Measurements from ENCODE around the gene FARP1.

Gene FARP1

DNA sequence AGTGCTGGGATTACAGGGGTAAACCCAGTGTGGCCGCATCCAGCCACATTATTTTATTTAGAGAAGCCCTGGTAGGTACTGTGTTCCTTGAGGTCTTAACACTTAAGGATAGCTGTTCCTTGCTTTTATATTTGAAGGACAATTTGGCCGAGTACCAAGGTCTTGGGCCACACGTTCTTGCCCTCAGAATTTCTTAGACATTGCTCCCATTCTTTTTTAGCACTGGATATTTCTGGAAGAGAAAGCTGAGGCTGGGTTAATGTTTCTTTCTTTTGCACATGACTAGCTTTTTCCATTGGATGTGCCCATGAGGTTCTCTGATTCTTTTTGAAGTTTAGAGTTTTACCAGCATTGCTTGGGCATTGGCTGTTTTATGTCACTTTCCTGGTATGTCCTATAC, 39.7 kb downstream of the FARP1 start:
- Histone ChIP-seq H3K4me3 (ENCODE audit: low read depth in 1 of 2, low read length in 1 of 2) (no peak overlapping the region), H3K36me3 (no peaks in the 10 kb centered on the region)

DNA sequence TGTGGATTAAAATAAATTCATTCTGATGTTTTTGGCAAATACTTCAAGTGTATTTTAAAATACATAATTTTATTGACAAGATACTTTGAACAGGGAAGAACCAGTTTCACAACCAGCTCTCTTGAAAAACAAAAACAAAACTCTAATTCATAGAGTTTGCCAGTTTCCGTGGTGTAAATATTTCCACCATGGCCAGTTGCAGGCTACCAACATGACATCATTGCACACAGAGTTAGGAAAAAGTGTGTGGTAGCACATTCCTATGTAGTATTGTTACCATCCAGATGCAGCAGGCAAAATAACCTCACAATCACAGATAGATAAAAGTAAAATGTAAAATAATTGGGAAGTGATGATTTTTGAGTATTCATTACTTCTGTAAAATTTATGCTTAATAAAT, 41.9 kb downstream of the FARP1 start:
- Histone ChIP-seq H3K9me3 (no peaks in the 10 kb centered on the region), H3K4me1 (ENCODE audit: control insufficient read depth in 1 of 2, insufficient read depth in 1 of 2, low read depth in 1 of 2, low read length in 1 of 2) (no peaks in the 10 kb centered on the region), H3K27me3 (no peaks in the 10 kb centered on the region), H3K36me3 (no peaks in the 10 kb centered on the region), H3K27ac (no peak overlapping the region), H3K4me3 (ENCODE audit: low read depth in 1 of 2, low read length in 1 of 2) (no peak overlapping the region)
- TF ChIP-seq, protein P1, sequence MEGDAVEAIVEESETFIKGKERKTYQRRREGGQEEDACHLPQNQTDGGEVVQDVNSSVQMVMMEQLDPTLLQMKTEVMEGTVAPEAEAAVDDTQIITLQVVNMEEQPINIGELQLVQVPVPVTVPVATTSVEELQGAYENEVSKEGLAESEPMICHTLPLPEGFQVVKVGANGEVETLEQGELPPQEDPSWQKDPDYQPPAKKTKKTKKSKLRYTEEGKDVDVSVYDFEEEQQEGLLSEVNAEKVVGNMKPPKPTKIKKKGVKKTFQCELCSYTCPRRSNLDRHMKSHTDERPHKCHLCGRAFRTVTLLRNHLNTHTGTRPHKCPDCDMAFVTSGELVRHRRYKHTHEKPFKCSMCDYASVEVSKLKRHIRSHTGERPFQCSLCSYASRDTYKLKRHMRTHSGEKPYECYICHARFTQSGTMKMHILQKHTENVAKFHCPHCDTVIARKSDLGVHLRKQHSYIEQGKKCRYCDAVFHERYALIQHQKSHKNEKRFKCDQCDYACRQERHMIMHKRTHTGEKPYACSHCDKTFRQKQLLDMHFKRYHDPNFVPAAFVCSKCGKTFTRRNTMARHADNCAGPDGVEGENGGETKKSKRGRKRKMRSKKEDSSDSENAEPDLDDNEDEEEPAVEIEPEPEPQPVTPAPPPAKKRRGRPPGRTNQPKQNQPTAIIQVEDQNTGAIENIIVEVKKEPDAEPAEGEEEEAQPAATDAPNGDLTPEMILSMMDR (IDR thresholded peaks at IDR 0.05) = no peak

More for the DNA sequence above, 39.7 kb downstream of the FARP1 start:
- no peaks in the 10 kb centered on the region for H3K27me3 ChIP-seq
- TF ChIP-seq, protein P1 (IDR thresholded peaks at IDR 0.05) = no peak
- H3K27ac ChIP-seq = no peak overlapping the region
- no peaks in the 10 kb centered on the region for H3K9me3 ChIP-seq
- H3K4me1 ChIP-seq (ENCODE audit: control insufficient read depth in 1 of 2, insufficient read depth in 1 of 2, low read depth in 1 of 2, low read length in 1 of 2) = no peaks in the 10 kb centered on the region

DNA sequence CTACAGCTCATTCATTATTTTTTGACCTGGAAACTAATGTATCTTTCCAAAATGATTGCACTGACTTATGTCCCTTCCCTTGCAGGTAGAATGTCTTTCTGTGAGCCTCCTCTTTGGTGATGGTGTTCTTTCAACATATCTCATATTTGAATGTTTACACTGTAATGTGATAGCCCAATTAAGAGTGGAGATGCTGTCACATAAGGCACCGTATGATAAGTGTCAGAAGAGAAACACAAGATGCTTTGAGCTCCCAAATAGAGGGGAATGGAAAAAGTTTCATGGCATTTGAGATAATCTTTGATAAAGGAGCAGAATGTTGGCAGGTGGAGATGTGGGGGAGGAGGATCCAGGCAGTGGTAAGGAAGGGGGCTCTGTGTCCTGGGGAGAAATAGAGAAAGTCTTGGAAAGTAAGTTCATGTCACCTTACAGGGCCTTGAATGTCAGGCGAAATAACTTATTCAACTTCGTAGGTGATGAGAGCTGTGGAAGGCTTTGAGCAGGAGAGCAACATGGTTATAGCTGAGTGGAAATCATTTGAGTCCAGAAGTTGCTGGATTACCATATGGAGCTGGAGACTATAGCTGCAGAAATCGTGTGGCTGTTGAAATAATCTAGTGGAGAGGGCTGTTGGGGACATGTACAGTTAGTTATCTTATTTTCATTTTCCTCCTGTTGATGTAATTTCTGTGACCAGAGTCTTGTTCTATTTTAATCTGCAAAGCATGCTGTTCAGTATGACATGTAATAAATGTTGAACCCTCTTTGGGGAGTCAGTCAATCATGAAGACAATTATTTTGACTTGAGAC, 44.5 kb downstream of the FARP1 start:
- H3K9me3 ChIP-seq = no peaks in the 10 kb centered on the region
- H3K4me1 ChIP-seq (ENCODE audit: control insufficient read depth in 1 of 2, insufficient read depth in 1 of 2, low read depth in 1 of 2, low read length in 1 of 2) = no peaks in the 10 kb centered on the region

DNA sequence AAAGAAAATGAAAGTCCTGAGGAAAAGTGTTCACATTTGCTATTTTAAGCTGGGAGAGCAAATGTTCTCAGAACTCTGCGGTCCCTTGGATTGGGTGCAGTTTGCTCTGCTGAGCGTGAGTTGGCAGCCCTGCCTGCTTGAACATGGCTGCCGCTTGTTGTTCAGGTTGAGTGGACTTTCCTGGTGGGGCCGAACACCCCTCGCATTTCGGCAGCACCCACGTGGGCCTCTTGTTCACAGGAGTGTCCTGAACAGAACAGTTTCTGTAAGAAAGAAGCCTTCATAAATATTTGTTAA, 45.0 kb downstream of the FARP1 start:
- no peaks in the 10 kb centered on the region for H3K4me1 ChIP-seq (ENCODE audit: control insufficient read depth in 1 of 2, insufficient read depth in 1 of 2, low read depth in 1 of 2, low read length in 1 of 2)
- H3K4me3 ChIP-seq (ENCODE audit: low read depth in 1 of 2, low read length in 1 of 2) = no peak overlapping the region
- no peak overlapping the region for H3K27ac ChIP-seq
- TF ChIP-seq, protein P1 (IDR thresholded peaks at IDR 0.05) = no peak
- no peaks in the 10 kb centered on the region for H3K36me3 ChIP-seq
- no peaks in the 10 kb centered on the region for H3K27me3 ChIP-seq
- no peaks in the 10 kb centered on the region for H3K9me3 ChIP-seq

More for the DNA sequence above, 44.5 kb downstream of the FARP1 start:
- Histone ChIP-seq H3K4me3 (ENCODE audit: low read depth in 1 of 2, low read length in 1 of 2) (no peak overlapping the region), H3K27me3 (no peaks in the 10 kb centered on the region), H3K27ac (no peak overlapping the region), H3K36me3 (no peaks in the 10 kb centered on the region)
- TF ChIP-seq, protein P1 (IDR thresholded peaks at IDR 0.05) = no peak

DNA sequence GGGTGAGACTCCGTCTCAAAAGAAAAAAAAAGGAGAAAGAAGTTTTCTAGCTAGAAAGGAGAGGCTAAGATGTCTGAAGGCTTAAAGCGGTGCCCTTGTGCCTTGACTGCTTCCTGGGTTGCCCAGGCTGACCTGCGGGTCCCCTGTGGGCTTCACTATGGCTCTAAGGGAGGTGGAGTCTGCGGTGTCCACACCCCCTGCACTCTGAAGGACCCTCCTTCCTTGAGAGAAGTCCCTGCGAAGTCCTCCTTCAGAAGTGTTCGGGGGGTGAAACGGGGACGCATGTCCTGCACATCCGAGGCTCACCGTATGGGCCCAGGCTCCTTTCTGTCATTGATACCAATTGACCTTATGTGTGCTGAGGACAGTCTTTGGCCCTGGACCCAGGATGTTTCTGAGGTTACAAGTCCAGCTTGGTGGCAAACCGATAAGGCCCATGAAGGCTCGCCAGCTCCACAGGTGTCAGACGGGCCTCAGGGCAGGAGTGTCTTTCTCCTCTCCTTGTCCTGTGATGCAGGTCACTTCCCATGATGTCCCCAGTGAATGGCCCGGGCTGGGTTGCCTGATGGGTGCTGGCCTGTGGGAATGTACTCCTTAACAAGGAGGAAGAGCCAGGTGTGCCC, 45.8 kb downstream of the FARP1 start:
- H3K36me3 ChIP-seq = no peaks in the 10 kb centered on the region
- TF ChIP-seq, protein P1 (IDR thresholded peaks at IDR 0.05) = no peak
- no peaks in the 10 kb centered on the region for H3K4me1 ChIP-seq (ENCODE audit: control insufficient read depth in 1 of 2, insufficient read depth in 1 of 2, low read depth in 1 of 2, low read length in 1 of 2)
- no peaks in the 10 kb centered on the region for H3K9me3 ChIP-seq
- no peak overlapping the region for H3K27ac ChIP-seq
- H3K27me3 ChIP-seq = no peaks in the 10 kb centered on the region
- H3K4me3 ChIP-seq (ENCODE audit: low read depth in 1 of 2, low read length in 1 of 2) = no peak overlapping the region

Data from neutrophil (primary cell).